NT2/D1 (cell line): Measurements from ENCODE around the gene IGFALS.

Experiments used
- SUZ12 ChIP-seq: IDR thresholded peaks from 2 replicates; pipeline ENCODE4 v1.6.1; 2011; ENCODE audit not compliant: insufficient read length, insufficient read depth; ENCODE audit errors: extremely low read depth
- YY1 ChIP-seq: IDR thresholded peaks from 2 replicates; pipeline ENCODE4 v1.6.1; 2011; ENCODE audit not compliant: insufficient read length, insufficient read depth
- ZNF274 ChIP-seq: IDR thresholded peaks from 2 replicates; pipeline ENCODE4 v1.6.1; 2011; ENCODE audit warnings: mild to moderate bottlenecking, low read depth, low read length

DNA sequence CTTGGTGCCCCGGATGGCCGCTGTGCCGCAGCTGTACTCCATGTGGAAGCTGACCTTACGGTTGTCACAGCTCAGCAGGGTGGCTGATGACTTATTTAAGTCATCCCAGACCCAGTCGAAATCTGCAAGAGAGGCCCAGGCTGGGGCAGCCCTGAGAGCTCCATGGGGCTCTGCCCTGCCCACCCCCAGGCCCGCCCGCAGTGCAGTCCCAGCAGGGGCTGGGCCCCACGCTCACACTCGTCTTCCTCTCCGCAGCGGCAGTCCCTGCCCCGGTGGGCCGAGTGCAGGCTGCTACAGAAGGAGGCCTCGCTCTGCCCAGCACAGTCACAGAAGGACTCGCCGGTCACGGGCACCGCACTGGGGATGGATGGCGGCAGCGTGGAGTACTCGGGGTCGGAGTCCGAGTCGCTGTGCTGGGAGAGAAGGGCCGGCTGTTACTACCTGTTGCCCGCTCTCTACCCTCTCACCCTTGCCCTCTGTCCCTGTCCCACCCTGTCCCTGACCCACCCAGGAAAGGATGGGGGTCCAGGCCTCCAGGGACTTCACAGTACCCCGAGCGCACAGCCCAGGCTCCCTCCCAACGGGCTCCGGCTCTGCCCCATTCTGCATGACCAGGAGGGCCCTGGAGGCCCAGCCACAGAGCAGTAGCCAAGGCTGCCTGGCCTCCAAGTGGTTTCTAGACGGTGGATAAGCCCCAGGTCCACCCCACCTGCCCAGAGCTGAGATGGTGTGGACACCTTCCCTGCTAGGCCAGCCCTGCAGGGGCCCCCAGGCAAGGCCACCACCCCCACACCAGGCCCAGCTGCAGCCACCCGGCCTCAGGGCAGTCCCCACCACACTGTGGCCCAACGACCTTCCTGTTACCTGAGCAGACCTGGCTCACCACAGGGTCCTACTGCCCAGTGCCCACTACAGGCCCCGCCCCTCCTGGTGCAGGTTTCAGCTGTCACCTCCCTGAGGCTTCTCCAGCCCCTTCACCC, 15.0 kb downstream of the IGFALS start:
- TF ChIP-seq SUZ12: no peak
- no peak for TF ChIP-seq ZNF274
- TF ChIP-seq YY1: no peak
